OCI-M2 (cell line): ENCODE data around the gene SEPTIN1.
A peak's percentile ranks its signal among the peaks of the same experiment; 100 is the strongest.

ENCODE experiments used
- DNase-seq: peaks from one replicate; lab custom pipeline; 2025; ENCODE audit not compliant: unreplicated experiment; lab: John Stamatoyannopoulos, UW

SEPTIN1 gene

DNA sequence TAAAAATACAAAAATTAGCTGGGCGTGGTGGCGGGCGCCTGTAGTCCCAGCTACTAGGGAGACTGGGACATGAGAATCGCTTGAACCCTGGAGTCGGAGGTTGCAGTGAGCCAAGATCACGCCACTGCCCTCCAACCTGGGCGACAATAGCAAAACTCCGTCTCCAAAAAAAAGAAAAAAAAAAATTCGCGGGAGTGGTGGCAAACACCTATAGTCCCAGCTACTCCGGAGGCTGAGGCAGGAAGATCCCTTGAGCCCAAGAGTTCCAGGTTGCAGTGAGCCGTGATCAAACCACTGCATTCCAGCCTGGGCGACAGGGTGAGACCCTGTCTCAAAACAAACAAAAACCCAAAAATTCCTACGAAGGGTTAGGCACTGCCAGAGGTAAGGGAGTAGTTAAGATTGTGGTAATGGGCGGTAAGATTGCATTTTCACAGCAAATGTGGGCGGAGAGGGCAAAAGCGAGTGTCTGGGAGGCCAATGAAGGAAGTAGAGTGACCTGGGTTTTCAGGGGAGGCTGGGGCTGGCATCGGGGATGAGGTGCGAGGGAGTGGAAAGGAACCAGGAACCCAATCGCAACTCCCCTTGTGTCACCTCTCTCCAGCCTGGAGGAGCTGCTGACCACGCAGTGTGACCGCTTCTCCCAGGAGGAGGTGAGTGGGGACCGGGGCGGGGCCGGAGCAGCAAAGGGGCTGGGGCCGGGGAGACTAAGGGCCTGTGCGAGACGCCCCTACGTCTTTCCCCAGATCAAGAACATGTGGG, 5.1 kb downstream of the SEPTIN1 start:
- DNase-seq = no peak

DNA sequence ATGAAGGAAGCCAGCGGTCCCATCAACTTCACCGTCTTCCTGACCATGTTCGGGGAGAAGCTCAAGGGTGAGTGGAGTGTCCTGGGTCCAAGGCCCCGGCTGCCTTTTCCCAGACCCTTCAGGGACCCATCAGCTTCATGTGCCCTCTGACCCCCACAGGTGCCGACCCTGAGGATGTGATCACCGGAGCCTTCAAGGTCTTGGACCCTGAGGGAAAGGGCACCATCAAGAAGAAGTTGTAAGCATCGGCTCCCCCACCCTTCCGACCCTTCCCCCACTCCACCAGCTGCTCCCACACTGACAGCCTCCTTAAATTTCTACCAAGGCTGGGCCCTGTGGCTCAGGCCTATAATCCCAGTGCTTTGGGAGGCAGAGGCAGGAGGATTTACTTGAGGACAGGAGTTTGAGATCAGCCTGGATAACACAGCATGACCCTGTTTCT, 5.9 kb downstream of the SEPTIN1 start:
- no peak for DNase-seq

DNA sequence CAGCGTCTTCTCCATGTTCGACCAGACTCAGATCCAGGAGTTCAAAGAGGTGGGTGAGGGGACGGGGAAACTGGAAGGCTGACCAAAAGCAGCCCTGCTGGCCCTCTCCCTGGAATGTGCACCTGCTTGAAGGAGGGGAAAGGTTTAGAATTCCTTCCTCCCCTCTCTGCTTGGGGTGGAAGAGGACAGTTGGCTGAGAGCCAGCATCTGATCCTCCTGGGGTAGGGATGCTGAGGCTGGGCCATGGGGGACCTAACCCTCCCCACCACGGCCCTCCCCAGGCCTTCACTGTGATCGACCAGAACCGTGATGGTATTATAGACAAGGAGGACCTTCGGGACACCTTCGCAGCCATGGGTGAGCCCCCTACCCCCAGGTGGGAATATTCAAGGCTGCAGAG, 6.5 kb downstream of the SEPTIN1 start:
- DNase-seq = no peak

DNA sequence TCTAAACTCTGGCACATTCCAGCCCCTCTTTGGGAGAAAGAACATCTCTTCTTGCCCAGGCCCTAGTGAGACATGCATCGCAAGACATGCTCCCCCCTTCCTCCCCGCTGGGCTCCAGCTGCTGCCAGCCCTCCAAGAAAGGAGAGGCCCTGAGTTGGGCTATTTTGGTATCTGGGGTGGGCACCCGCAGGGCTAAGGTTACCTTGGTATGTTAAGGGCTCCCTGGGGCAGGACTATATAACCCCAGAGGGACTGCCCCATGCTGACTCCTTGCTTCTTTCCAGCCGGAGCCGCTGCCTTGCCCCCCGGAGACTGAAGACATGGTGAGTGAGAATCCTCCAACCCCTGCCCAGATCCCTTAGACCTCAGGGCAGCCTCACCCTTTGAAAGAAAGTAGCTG, 7.8 kb downstream of the SEPTIN1 start, which contains the start of gene MYL11:
TSS of gene MYL11 (plus strand) at position 265 of the 400 bp plus-strand sequence. CDS start at position 321, 56 bp downstream.
- no peak for DNase-seq

DNA sequence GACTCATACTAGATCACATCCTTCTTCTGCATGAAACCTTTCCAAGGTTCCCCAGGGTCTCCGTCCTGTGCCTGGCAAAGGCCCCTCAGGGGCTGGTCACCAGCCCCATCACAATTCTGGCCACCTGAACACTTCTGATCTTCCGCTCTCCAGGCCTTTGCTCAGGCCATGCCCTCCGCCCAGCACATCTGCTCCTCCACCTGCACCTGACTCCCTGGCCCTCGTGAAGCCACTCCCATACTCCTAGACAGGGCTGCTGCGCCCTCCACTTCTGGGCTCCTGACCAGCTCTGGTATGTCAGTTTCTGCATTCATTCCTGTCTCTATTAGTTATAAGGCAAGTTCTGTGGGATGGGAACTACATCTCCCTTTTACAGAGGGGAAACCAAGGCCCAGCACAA, 9.6 kb downstream of the SEPTIN1 start:
- DNase-seq = no peak

DNA sequence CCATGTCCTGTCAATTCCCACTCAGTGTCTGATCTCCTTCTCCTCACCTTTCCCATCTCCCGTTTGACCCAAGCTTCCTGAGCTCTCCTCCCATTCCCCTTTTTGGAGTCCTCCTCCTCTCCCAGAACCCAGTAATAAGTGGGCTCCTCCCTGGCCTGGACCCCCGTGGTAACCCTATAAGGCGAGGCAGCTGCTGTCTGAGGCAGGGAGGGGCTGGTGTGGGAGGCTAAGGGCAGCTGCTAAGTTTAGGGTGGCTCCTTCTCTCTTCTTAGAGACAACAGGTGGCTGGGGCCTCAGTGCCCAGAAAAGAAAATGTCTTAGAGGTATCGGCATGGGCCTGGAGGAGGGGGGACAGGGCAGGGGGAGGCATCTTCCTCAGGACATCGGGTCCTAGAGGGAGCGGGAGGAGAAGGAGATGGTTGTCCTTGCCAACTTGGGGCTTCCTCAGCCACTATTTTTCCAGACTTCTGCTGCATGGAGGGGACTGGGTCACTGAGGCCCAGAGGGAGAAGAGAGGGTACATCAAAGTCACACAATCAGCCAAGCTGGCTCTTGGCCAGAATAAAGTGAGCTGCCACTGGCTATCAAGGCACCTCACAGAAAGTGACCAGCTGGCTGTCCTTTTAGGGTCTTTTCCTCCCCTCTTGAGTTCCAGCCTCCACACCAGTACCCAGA, 10.2 kb downstream of the SEPTIN1 start:
- DNase-seq = no peak

DNA sequence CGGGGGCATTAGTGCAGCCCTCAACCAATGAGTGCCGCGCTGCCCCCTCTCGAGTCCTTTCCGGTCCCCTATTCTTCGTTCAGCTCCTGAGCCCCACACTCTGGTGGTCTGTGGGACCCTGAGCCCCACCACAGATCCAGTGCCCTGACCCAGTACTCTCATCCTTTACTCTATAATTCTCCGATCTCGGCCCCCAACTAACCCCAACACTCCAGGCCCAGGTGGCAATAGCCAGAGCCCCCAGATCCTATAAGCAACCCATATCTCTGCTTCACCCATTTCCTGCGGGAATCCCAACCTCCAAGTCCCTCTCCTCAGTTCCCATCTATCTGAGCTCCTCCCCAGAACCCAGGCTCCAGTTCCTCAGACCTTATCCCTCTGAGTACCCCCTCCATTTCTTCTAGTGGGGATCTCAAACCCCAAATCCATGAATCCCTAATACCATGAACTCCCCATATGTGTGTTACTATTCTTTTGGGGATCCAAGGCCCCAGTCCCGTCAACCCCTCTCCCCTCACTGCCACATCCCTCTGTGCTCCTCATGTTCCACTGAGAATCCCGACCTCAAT, 11.0 kb downstream of the SEPTIN1 start:
- DNase-seq = no peak

DNA sequence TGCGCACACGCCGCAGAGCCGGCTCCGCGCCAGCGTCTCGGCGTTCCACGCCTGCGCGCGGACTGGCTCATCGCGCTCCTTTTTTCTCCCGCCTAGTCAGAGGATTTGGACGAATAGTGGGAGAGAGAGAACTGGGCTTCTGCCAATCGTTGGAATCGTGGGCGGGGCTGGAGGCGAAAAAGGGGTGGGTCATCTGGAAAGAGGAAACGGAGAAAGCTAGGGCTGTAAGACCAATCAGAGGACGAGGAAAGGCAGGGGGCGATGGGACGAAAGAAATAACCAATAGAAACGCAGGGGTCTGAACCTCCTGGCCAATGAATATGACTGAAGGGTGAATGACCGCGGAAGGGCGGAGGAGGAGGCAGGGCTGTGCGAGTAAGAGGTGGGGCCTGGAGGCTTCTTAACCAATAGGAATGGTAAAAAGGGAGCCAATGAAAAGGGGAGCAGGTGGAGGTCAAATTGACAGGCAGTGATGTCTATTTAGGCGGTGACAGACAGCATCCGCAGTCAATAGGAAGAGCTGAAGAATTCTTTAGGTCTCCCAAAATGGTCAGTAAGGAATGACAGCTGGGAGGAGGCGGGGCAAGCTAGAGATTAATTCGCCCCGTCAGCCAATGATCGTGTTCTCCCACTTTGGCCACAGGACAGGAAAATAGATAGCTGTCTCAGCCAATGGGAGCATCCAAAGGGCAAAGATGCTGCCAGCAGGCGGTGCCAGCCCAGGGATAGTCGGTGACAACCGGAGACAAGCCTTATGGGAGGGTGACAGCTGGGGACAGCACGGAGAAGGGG, 11.7 kb downstream of the SEPTIN1 start, which contains the start of gene TBC1D10B:
TSS of gene TBC1D10B (minus strand) at position 39 of the 792 bp plus-strand sequence. CDS start 311 bp downstream, outside the sequence.
- peak; percentile 98 for DNase-seq

DNA sequence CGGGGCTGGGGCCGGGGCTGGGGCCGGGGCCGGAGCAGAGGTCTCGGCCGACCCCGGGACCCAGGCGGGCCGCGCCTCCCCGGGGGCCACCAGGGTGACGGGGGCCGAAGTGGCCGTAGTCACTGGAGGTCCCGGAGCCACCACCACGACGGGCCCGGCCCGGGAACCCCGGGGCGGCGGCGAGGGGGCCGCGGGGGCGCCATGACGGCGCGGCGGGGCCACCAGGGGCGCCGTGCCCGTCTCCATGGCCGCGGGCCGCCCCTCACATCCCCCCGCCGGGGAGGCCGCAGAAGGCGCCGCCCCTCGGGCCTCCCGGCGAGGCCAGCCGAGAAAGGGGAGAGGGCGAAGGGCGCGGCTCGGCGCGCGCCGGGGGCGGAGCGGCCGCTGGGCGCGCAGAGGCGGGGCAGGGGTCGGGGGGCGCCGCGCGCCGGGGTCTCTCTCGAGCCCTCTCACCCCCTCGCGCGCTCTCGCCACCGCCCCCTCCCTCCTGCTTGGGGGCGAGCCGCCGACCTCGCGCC, 12.4 kb downstream of the SEPTIN1 start:
- no peak for DNase-seq

DNA sequence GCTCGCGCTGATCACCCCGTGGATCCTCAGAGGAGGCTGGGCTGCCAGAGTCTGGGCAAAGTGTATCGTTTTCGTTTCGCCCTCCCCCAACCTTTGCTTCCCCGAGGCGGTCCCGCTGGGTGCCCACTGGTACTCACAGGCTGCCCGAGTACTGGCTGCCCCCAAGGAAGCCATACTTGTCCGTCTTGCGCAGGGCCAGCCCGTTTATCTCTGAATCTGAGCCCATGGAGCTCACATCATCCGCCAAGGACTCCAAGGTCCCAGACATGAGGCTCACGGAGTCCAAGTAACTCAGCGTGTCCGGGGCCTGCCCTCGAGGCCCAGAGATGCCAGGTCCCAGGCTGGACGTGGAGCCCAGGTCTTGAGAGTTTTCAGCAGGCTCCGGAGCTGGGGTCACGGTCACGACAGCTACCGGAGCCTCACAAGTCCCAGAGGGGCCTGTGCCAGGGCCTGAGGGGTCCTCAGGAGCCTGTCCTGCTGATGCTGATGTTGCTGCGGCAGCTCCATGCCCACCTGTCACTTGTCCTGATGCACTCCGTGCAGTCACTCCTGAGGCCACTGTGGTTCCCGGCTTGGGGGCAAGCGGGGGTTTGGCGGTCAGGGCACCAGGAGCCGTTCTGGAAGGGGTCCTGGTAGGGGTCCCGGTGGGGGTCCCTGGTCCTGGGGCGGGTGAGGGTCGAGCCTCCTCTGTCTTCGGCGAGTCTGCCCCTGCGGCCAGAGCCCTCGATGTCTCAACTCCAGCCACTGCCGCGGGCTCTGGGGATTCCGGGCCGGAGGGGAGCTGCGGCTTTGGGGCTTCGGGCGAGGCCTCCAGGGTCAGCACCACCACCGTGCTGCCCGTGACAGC, 13.0 kb downstream of the SEPTIN1 start:
- DNase-seq = no peak

DNA sequence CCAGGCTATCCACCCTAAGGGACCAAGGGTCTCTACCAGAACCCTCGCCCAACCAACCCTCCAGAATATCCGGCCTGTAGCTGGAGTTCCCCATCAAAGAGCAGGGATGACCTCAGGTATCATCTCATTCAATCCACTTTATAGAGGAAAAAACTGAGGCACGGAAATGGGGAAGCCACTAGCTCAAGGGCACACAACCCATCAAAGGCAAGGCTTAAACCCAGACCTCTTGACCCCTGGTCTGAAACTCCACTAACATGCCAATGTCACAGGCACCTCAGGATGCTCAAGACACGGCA, 13.6 kb downstream of the SEPTIN1 start:
- no peak for DNase-seq

DNA sequence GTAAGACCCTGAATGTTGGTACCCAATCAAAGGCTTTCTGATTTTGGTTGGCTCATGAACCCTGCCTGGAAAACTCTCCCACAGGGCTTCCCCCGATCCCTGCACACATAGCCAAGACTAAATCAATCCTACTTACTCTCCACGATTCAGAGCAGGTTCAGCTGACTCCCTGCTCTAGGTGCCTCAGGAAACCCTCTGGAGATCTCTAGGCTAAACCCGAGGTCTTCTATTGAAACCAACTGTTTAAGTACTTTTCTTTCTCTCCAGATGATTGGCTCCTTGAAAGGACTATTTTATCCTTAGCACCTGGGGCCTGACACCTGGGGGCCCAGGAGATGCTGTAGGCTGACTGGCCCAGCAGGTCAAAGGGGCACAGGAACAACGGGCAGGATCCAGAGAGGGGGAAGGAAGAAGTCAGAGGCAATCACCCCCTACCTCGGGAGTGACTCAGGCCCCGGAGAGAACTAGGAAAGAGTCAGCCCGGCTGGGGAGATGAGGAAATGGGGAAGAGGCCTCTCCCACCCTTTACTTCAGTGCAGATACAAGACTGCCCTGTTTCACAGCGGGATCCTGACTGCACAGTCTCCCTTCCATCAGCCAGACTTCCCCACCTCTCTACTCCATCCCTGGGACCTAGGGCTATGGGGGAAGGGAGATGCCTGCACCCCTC, 14.1 kb downstream of the SEPTIN1 start:
- DNase-seq = no peak

DNA sequence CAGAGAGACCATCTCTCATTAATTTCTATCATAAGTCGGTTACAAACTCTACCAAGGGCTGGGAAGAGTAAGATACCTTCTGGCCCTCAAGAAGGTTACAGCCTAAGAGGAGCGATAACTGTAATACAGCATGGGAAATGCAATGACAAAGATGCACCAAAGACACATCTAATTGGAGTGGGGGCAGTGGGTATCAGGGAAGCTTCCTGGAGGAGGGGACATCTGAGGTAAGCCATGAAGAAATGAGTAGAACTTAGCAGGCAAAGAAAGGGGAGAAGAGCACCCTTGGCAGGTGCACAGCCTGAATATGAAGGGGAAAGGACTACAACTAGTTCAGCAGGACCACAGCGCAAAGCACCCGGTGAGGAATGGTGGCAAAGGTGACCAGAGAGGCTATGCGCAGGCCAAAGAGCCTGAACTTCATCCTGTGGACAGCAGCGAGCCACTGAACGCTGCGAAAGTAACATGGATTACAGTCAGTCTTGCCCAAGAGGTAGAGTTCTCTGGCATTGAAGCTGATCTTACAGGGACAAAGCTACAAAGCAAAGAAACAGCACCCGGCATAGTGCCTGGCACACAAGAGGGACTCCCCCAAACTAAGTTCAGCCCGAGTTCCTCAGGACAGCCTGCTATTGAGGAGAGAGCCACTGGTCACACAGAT, 14.9 kb downstream of the SEPTIN1 start:
- DNase-seq = no peak

DNA sequence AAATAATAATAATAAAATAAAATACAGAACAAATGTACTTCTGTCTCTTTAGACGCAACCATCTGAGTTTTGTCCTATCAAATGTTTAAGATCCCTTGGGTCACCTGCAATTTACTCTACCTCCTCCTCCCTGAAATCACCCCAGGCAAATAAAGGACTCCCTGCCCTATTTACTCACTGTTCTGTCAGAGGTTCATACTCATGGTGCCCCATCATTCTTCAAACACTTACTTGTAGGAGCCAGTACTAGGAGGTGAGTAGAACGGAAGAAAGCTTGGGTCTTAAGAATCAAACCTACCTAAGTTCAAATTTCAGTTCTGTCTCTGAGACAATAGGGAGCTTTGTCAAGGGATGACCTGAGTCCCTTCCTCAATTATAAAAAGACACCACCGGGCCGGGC, 15.8 kb downstream of the SEPTIN1 start:
- no peak for DNase-seq

DNA sequence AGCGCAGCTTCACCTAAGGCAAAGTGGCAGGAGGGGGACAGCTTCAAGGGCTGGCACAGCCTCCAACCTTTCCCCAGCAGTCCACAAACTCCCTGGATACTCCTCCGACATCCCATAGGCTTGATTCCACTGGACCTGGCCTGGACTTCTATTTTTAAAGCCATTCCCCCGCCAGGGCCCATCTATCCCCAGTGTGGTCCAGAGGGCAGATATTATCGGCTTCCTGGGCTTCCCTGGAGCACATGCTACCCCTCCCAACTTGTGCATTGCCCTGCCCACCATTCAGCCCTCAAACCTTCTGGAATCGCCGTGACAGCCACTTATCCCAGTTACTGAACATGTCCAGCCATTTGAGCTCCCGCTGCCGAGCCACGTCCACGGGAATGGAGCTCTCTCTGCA, 17.2 kb downstream of the SEPTIN1 start:
- no peak for DNase-seq

DNA sequence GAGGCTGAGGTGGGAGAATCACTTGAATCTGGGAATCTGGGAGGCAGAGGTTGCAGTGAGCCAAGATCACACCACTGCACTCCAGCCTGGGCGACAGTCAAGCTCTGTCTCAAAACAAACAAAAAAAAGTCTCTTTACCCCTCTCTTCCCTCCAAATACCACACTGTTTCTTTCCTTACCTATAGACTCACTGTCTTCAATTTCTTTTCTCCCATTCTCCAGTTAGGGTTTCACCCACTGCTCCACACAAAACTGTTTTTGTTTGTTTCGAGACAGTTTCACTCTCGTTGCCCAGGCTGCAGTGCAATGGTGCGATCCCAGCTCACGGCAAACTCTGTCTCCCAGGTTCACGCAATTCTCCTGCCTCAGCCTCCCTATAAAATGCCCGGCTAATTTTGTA, 21.2 kb downstream of the SEPTIN1 start:
- no peak for DNase-seq

DNA sequence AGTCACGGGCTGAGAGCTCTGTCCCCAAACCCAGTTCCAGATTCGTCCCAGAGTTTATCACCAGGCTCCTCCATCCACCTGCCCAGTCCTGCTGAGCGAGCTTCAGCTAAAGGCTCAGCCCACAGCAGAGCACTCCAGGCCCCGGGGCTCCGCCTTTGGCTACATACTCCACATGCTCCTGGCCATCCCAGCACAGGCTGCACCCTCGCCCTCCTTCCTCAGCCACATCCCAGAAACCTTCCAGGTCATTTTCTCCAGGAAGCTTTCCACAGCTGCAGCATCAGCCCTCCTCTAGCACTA, 22.5 kb downstream of the SEPTIN1 start:
- DNase-seq = no peak

DNA sequence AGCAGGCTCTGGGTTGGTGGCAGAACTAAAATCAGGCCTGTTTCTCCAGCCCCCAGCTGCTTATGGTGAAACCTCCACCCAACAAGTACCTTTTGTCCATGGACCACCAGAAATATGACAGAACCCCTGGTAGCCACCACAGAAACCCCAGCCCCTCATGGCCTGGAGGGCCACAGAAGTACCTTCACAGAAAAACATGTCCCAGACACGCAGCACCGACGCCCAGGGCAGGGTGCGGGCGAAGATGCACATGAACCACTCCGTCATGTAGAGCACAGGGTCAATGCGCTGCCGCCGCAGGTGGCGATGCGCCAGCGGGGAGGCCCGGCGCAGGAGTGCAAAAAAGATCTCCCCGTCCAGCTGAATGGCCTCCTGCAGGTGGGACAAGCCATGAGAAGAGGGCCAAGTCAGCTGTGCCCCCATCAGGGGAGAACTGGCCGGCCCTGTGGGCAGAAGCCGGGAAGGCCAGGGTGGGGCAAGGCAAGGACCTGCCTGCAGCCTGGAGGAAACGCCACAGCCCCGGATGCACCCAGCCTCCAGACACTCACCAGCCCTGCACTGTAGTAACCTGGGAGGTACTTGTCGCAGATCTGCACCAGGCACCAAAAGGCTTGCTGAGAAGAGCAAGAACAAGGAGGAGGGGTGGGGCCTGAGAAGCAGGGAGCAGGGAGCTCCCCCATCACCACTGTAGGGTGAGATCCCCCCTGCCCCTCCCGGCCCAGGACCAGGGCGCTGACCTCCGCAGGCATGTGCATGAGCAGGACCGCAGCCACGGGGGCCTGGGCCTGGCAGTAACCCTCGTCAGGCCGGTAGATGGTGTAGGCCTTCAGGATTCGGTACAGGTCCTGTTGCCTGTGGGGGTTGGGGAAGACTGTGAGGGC, 23.1 kb downstream of the SEPTIN1 start:
- no peak for DNase-seq

DNA sequence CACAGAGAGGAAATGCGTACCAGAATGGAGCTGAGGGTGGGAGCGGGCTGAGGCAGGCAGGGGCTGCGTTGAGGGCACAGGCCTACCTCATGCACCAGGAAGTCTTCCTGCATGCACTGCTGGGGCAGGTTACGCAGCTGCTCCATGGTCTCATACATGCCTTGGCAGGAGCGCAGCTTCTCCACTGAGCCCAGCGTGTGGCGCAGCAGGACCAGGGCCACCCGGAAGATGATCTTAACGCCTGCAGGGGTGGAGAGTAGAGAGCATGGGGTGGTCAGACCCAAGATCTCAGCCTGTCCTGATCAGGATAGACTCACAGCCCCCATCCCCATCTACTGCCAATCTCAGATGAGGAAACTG, 23.8 kb downstream of the SEPTIN1 start:
- DNase-seq = no peak
